ENCODE data around the gene EPPIN.

GRCh38 chr20:45508068-45508886 lies 38.9 kb downstream of the EPPIN start:
- no peak for TF ChIP-seq POLR2AphosphoS5 (IDR thresholded peaks at IDR 0.05; ENCODE audit: borderline replicate concordance, low read depth, low read length)
- TF ChIP-seq EZH2 (IDR thresholded peaks at IDR 0.05): no peak
